Activated naive CD8-positive, alpha-beta T cell treated with anti-CD3 and anti-CD28 coated beads, Interleukin-2, amount 10 ng/mL, durations not matched to agents 7 days and 5 days (primary cell): ENCODE measurements around the gene SSUH2. TPM values are rescaled to one million over a fixed set of nuclear protein-coding genes. Genes with fewer than 3 reads are reported as not detected.

Experiments
- ATAC-seq: fragments of 150-1000 bp; cut with Tn5 transposase; one replicate; pipeline ENCODE4 v1.10.0; 2021; ENCODE audit warnings: low read depth, moderate library complexity
- POLR2A ChIA-PET: fragments of 350-600 bp; sonication (Branson Sonifier 250); formaldehyde crosslinking; loops from one replicate; lab custom pipeline; 2021; ENCODE audit warnings: antibody characterized with exemption; lab: Charles Lee
- DNase-seq: peaks from one replicate; pipeline ENCODE4 v3.0.0; 2021
- H3K27ac Mint-ChIP-seq: one replicate; pipeline ENCODE4 v1.8.0; 2022; ENCODE audit warnings: mild to moderate bottlenecking, mixed read lengths
- H3K27me3 Mint-ChIP-seq: one replicate; pipeline ENCODE4 v1.8.0; 2022; ENCODE audit warnings: mild to moderate bottlenecking, moderate library complexity, mixed read lengths
- H3K36me3 Mint-ChIP-seq: one replicate; pipeline ENCODE4 v1.8.0; 2021; ENCODE audit warnings: mild to moderate bottlenecking, mixed read lengths
- H3K4me1 Mint-ChIP-seq: one replicate; pipeline ENCODE4 v1.8.0; 2021; ENCODE audit warnings: mixed read lengths
- H3K4me3 Mint-ChIP-seq: one replicate; pipeline ENCODE4 v1.8.0; 2022; ENCODE audit warnings: mild to moderate bottlenecking, moderate library complexity, mixed read lengths
- H3K9me3 Mint-ChIP-seq: one replicate; pipeline ENCODE4 v1.8.0; 2021; ENCODE audit warnings: mixed read lengths
- total RNA-seq, 2 experiments: library from RNA; stranded (reverse); gene quantifications; one replicate each; pipeline ENCODE4 v1.2.3, GENCODE V29; 2021

Gene SSUH2
- total RNA-seq, 2 experiments from 2014 or later: not detected

DNA sequence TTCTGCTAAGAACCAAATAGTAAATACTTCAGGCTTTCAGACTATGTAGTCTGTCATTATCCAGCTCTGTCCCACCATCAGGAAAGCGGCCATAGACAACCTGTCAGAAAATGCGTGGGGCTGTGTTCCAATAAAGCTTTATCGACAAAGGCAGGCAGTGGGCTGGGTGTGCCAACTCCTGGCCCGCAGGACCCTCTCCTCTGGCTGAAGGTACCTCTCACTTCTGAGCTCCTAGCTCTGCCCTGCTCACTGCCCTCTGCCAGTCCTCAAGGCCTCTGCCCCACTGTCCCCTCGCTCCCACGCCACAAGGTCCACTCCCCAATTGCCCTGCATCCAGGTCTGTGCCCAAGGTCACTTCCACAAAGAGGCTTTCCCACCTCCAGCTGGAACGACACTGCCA lies 20.0 kb downstream of the SSUH2 start:
- no peak for ATAC-seq
- Mint-ChIP-seq H3K27ac (no peak overlapping the region), H3K9me3 (no peaks in the 10 kb centered on the region), H3K4me1 (peaks cover 6% of the 10 kb centered on the region), H3K36me3 (no peaks in the 10 kb centered on the region), H3K4me3 (no peak overlapping the region), H3K27me3 (peaks cover 2% of the 10 kb centered on the region)
- POLR2A ChIA-PET: no interaction called here
- no peak for DNase-seq

DNA sequence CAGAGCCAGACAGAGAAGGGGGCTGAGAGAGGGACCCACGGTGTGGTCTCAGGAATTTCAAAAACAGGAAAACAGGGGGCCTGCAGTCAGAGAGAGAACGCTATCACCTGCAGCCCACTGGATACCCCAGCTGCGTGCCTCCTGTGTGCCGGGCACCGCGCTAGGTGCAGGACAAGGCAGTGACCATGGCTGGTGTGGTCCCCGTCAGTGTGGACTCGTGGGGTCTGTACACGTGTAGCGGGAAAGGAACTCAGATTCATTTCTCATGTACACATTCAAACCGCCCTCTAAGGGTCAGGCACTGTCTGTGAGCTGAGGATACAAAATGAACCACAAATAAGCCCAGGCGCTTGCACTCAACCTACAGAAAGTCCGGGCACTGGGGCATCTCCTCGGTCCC lies 20.9 kb downstream of the SSUH2 start:
- Mint-ChIP-seq H3K27me3 (peaks cover 2% of the 10 kb centered on the region), H3K4me1 (peaks cover 6% of the 10 kb centered on the region), H3K36me3 (no peaks in the 10 kb centered on the region), H3K4me3 (no peak overlapping the region), H3K9me3 (no peaks in the 10 kb centered on the region), H3K27ac (no peak overlapping the region)
- ATAC-seq: no peak
- POLR2A ChIA-PET: no interaction called here
- DNase-seq: no peak

DNA sequence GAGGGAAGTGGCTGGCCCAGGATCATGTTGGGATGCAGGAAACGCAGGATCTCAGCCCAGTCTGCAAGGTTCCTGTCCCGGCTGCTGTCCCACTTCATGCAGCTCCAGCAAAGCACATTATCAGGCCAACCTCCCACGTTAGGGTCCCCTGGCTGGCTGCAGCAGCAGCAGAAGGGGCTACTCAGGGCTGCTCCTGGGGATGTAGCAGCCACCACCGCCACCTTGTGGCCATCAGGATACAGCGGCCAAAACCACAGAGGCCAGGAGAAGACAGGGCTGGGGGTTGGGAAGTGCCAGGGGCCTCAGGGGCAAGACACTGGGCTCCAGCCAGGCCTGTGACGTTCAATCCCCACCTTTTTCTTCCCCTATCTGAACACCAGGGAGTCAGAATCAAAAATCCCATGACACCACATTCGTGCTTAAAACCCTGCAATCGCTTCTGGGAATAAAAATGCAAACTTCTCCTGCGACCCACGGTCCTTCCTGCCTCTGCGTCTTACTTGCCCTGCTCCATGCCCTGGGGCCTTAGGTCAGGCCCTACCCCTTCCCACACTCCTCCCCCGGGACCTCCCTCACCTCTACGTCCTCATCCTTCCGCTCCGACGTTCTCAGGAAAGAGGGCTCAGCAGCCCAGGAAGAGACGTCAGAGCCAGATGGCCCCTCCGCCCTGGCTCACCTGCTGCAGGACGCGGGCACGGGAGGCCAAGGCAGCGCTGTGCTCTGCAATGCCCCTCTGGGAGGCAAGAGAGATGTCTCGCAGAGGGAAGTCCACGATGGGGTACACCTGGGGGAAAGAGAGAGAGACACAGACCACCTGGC lies 21.5 kb downstream of the SSUH2 start:
- Mint-ChIP-seq H3K27ac (peak overlapping the region; percentile 48), H3K4me1 (peaks cover 6% of the 10 kb centered on the region), H3K9me3 (no peaks in the 10 kb centered on the region), H3K27me3 (peaks cover 2% of the 10 kb centered on the region), H3K4me3 (peak overlapping the region; percentile 65), H3K36me3 (no peaks in the 10 kb centered on the region)
- POLR2A ChIA-PET: no interaction called here
- ATAC-seq: peak; percentile 81
- peak; percentile 59 for DNase-seq

DNA sequence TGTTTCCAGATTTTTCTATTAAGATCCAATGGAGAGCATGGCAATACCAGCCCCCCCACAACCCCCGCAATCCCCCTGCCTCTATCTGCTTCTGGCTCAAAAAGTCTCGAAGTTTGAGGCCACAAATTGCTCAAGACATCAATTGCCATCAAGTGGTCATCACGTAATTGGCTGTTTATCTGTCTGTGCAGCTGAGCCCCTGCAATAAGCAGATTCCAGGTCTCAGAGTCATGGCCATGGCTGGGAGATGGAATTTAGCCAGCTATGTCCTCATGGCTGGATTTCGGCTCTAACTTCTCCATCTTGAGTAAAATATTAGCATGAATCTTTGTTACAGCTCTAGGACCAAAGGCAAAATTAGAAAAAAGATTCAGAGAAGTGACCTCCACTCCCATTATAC lies 22.7 kb downstream of the SSUH2 start:
- Mint-ChIP-seq H3K27ac (no peak overlapping the region), H3K4me3 (no peak overlapping the region), H3K36me3 (no peaks in the 10 kb centered on the region), H3K9me3 (no peaks in the 10 kb centered on the region), H3K27me3 (peaks cover 2% of the 10 kb centered on the region), H3K4me1 (peaks cover 6% of the 10 kb centered on the region)
- no peak for ATAC-seq
- no peak for DNase-seq
- POLR2A ChIA-PET: no interaction called here

DNA sequence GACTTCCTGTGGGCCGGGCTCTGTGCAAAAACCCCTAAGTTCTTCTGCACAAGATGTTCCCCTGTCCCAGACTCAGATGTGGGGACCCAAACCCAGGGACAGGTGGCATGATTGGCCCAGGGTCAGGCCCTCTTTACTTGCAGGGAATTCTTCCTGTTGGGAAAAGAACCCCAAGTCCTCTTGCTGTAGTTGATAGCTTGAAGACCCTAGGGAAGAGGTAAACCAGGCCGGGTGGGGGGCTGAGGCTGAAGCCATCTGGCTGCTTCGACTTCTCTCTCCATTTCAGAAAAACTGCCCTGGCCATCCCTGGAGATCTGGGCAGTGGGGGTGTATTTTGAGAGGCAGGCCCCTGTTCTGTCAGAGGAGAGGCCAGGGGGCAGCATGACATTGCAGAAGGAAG lies 23.5 kb downstream of the SSUH2 start:
- Mint-ChIP-seq H3K36me3 (no peaks in the 10 kb centered on the region), H3K4me1 (peaks cover 6% of the 10 kb centered on the region), H3K4me3 (no peak overlapping the region), H3K9me3 (no peaks in the 10 kb centered on the region), H3K27me3 (peaks cover 2% of the 10 kb centered on the region), H3K27ac (no peak overlapping the region)
- no peak for DNase-seq
- ATAC-seq: no peak
- POLR2A ChIA-PET: no interaction called here

DNA sequence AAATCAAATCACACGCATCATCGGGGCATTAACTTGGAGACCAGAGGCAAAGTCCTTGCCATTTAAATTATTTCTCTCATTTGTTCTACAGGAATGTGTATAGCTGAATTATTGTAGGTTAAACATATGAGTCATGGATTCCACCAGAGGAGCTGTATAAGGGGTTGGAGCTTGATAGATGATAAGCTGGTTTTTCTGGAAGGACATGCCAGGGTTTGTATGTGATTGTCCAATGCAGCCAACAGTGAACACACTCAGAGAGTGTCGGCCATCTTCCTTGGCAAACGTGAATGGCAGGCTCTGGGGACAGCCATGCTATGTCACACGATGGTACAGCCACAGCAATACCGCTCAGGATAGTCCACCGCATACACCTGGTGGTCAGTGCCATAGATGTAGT lies 25.1 kb downstream of the SSUH2 start:
- POLR2A ChIA-PET: no interaction called here
- no peak for ATAC-seq
- Mint-ChIP-seq H3K27me3 (no peaks in the 10 kb centered on the region), H3K4me3 (no peak overlapping the region), H3K36me3 (no peaks in the 10 kb centered on the region), H3K4me1 (peaks cover 6% of the 10 kb centered on the region), H3K9me3 (peaks cover 1% of the 10 kb centered on the region), H3K27ac (no peak overlapping the region)
- no peak for DNase-seq

DNA sequence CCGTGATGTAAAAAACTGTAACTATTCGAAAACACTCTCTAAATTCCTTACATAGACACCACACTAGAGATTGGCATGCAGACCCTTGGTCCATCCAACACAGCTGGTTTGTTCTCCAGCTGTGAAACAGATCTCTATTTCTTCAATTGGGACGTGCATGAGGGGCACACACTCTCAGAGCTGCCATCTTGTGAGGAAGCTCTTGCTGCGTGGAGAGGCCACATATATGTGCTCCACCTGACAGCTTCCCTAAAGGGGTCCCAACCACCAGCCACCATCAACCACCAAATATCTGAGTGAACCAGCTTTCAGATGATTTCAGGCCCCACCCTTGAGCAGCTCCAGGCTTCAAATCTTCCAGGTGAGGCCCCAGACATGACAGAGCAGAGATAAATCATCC lies 25.6 kb downstream of the SSUH2 start:
- ATAC-seq (no peak), DNase-seq (no peak)
- peaks cover 6% of the 10 kb centered on the region for H3K4me1 Mint-ChIP-seq
- POLR2A ChIA-PET: no interaction called here
- H3K27me3 Mint-ChIP-seq: no peaks in the 10 kb centered on the region
- no peaks in the 10 kb centered on the region for H3K36me3 Mint-ChIP-seq
- peaks cover 1% of the 10 kb centered on the region for H3K9me3 Mint-ChIP-seq
- H3K4me3 Mint-ChIP-seq: no peak overlapping the region
- H3K27ac Mint-ChIP-seq: no peak overlapping the region

DNA sequence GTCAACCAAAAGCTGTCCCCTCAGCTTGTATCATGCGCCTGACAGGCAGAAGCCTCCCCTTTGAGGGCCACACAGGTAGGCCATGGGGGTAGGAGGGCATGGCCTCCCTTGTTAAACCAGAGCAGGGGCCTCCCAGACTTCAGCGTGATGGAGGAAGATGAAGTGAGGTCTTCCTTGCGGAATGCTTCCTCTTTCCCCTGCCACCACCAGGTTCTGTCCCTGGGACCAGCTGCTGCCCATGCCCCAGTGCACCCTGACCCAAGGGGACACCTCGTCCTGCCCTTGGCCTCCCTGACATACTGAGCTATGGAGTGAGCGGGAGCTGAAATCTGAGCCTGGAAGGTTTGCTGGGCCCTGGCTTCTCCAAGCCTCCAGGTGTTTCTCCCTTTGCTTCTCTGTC lies 26.7 kb downstream of the SSUH2 start:
- H3K36me3 Mint-ChIP-seq: no peaks in the 10 kb centered on the region
- POLR2A ChIA-PET: no interaction called here
- H3K27me3 Mint-ChIP-seq: no peaks in the 10 kb centered on the region
- DNase-seq (no peak), ATAC-seq (no peak)
- H3K9me3 Mint-ChIP-seq: peaks cover 1% of the 10 kb centered on the region
- no peak overlapping the region for H3K27ac Mint-ChIP-seq
- no peak overlapping the region for H3K4me3 Mint-ChIP-seq
- H3K4me1 Mint-ChIP-seq: peaks cover 2% of the 10 kb centered on the region

DNA sequence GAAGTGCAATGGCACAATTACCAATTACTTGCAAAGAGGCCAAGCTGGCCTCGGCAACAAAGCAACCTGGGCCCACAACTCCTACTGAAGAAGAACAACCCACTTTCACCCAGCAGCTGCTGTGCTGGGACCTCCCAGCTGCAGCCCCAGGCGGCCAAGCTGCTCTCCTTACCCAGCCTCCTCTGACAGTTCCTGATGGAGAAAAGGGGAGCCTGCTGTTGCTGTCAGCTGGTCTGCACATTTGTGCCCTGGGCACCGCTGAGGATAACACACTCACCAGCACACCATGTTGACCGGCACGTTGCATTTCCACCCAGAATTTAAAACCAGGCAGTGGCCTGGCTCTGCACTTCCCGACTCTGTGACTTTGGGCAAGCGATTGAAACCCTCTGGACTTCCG lies 33.6 kb downstream of the SSUH2 start:
- POLR2A ChIA-PET: no interaction called here
- Mint-ChIP-seq H3K4me1 (no peaks in the 10 kb centered on the region), H3K27me3 (peaks cover 2% of the 10 kb centered on the region), H3K9me3 (peaks cover 1% of the 10 kb centered on the region), H3K36me3 (no peaks in the 10 kb centered on the region), H3K27ac (no peak overlapping the region), H3K4me3 (no peak overlapping the region)
- DNase-seq (no peak), ATAC-seq (no peak)

DNA sequence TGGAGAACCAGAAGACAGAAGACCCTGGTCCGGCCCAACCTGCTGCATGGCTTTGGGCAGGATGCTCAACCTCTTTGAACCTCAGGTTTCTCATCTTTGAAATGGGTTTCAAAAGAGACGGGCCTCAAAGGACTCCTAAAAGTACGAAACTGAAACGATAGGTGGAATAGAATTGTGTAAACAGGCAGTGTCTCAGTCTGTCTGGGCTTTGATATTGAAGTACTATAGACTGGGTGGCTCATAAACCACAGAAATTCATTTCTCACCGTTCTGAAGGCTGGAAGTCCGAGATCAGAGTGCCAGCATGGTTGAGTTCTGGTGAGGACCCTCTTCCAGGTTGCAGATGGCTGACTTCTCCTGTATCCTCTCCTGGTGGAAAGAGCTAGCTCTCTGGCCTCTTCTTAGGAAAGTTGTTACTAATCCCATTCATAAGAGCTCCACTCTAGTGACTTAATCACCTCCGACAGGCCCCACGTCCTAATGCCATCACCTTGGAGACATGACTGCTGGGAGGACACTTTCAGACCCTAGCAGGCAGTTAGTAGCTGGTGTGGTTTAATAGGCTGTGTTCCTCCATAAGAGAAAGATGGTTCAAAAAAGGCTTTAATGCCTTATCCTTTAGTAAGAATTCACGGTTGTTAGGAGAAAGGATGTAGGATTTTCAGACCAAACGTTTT lies 35.7 kb downstream of the SSUH2 start:
- Mint-ChIP-seq H3K9me3 (no peaks in the 10 kb centered on the region), H3K4me1 (no peaks in the 10 kb centered on the region), H3K27me3 (peaks cover 2% of the 10 kb centered on the region), H3K36me3 (no peaks in the 10 kb centered on the region), H3K27ac (no peak overlapping the region), H3K4me3 (no peak overlapping the region)
- ATAC-seq: no peak
- POLR2A ChIA-PET: no interaction called here
- no peak for DNase-seq

DNA sequence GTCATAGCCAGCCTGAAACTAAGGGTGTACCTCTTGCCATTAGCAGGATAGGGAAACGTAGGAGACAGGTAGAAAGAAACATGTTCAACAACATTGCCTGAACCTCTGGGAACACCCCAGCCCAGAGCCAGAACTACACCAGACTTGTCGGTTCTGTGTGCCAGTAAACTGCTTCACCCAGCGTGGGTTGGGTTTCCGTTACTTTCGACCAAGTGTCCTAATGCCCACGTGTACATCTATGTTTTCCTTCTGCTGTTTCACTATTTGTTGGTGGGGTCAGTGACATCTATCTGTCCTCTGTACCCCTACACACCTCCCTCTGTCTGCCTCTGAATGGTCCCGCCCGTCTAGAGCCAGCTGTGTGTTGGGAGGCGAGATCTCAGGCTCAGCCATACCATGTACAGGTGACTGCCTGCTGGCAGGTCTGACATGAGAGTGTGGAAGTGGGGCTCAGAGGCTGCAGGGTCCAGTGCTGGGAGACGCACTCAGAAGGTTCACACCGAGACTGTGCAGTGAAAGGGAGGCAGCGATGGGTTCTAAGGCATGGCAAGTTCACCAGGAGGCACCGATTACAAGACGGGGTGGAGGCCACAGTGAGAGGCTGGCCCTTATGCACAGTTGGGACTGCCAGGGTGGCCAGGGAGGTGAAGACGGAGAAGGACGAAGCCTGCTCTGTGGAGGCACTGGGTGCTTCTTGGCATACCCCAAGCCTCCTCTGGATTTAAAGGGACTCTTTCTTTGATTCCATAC lies 36.4 kb downstream of the SSUH2 start:
- DNase-seq: no peak
- Mint-ChIP-seq H3K4me3 (no peak overlapping the region), H3K36me3 (no peaks in the 10 kb centered on the region), H3K27me3 (peaks cover 2% of the 10 kb centered on the region), H3K4me1 (no peaks in the 10 kb centered on the region), H3K27ac (no peak overlapping the region), H3K9me3 (no peaks in the 10 kb centered on the region)
- POLR2A ChIA-PET: no interaction called here
- ATAC-seq: no peak

DNA sequence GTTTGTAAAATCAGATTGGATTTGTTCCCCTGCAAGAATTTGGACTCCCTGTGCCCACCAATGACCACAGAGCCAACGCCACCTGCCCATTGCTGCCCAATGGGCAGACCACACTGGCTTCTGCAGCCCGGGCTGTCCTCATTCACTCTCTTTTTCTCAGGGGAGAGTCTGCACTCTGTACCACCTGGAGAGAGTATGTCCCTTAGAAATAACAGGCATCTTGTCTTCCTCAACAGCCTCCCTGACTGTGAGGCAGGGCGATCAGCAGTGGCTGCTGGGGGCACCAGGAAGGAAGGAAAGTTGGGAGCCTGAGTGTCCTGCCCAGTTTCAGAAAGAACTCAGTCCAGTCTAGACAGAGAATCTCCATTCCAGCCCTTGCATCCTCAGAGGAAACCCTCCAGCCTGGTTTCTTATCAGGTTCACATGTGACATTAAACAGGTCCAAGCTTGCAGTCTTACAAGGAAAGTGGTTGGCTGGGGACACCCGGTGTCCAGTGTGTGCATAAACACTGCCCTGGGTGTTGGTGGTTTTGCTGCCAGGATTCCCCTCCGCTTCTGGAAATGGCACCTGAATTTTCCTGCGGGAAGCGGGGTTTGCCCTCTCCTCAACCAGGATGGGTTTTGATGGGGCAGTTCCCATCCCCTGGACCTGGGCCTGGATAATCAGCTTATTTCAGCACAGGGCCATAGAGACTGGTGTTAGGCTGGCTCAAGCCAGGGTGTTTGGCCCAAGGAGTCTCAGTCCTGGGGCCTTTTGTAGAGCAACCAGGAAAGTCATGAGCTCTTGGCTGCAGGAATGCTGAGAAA lies 37.2 kb downstream of the SSUH2 start:
- no peaks in the 10 kb centered on the region for H3K9me3 Mint-ChIP-seq
- ATAC-seq: no peak
- no peaks in the 10 kb centered on the region for H3K4me1 Mint-ChIP-seq
- H3K4me3 Mint-ChIP-seq: no peak overlapping the region
- H3K27me3 Mint-ChIP-seq: peaks cover 2% of the 10 kb centered on the region
- POLR2A ChIA-PET: no interaction called here
- H3K27ac Mint-ChIP-seq: no peak overlapping the region
- no peak for DNase-seq
- no peaks in the 10 kb centered on the region for H3K36me3 Mint-ChIP-seq

DNA sequence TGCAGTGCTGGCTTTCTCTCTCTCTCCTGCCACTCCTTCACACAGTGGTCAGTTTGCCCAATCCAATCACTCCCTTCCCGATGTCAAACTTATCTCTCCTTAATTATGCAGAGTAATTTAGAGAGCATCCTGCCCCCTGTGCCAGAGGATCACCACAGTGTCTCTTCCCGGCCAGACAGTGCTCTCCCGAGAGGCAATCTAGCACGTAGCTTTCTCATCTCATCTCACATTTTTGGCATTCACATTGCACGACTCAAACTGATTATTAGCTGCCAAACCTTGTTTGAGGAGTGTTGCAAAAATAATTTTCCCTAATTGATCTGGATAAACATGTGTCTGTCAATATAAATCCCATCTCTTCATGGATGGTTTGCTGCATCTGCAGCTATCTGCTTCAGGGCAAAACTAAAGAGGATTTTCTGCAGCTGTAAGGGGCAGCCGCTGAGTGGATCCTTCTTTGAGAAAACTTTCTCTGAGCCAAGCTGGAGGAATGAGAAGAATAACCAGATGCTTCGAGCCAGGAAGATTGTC lies 37.8 kb downstream of the SSUH2 start:
- Mint-ChIP-seq H3K27me3 (peaks cover 2% of the 10 kb centered on the region), H3K4me1 (no peaks in the 10 kb centered on the region), H3K36me3 (no peaks in the 10 kb centered on the region), H3K4me3 (no peak overlapping the region), H3K27ac (no peak overlapping the region), H3K9me3 (no peaks in the 10 kb centered on the region)
- DNase-seq (no peak), ATAC-seq (no peak)
- POLR2A ChIA-PET: no interaction called here
